WTC11 (cell line): ENCODE results near the gene FAM13C. TPM values are rescaled to one million over a fixed set of nuclear protein-coding genes. Genes with fewer than 3 reads are reported as not detected.

Experiments
- ATAC-seq: fragments of 200-7000 bp; cut with Tn5 transposase; 2 replicates; pipeline ENCODE4 v1.10.0; 2021; ENCODE audit warnings: mild to moderate bottlenecking, moderate library complexity
- CTCF ChIA-PET: fragments of 300-600 bp; sonication (Branson Sonifier 250); formaldehyde crosslinking; loops from one replicate; lab custom pipeline; 2021; ENCODE audit warnings: antibody characterized with exemption; lab: Charles Lee
- POLR2A ChIA-PET: fragments of 350-600 bp; sonication (Branson Sonifier 250); formaldehyde crosslinking; loops from one replicate; lab custom pipeline; 2021; ENCODE audit warnings: antibody characterized with exemption; lab: Charles Lee
- DNase-seq: peaks from one replicate; pipeline ENCODE4 v3.0.0; 2021; ENCODE audit warnings: low spot score
- H3K27ac Mint-ChIP-seq: 2 replicates; pipeline ENCODE4 v1.8.0; 2021; ENCODE audit warnings: mixed read lengths
- H3K27me3 Mint-ChIP-seq: 2 replicates; pipeline ENCODE4 v1.8.0; 2021; ENCODE audit warnings: low read depth, mild to moderate bottlenecking, moderate library complexity, mixed read lengths
- H3K36me3 Mint-ChIP-seq: 2 replicates; pipeline ENCODE4 v1.8.0; 2021; ENCODE audit warnings: mixed read lengths
- H3K4me1 Mint-ChIP-seq: 2 replicates; pipeline ENCODE4 v1.8.0; 2022; ENCODE audit warnings: mixed read lengths
- H3K4me3 Mint-ChIP-seq: 2 replicates; pipeline ENCODE4 v1.8.0; 2021; ENCODE audit warnings: mild to moderate bottlenecking, moderate library complexity, mixed read lengths
- H3K9me3 Mint-ChIP-seq: 2 replicates; pipeline ENCODE4 v1.8.0; 2021; ENCODE audit warnings: mixed read lengths
- CTCF ChIP-seq: fragments of 200-600 bp; IDR thresholded peaks from 2 replicates; pipeline ENCODE4 v1.8.0; 2022; ENCODE audit warnings: antibody characterized with exemption
- E2F1 ChIP-seq: sonication (generic); formaldehyde crosslinking; IDR thresholded peaks from 2 replicates; pipeline ENCODE4 v1.8.0; 2022; ENCODE audit warnings: mild to moderate bottlenecking, missing genetic modification reagents
- EMX1 ChIP-seq: fragments of 250-450 bp; sonication (Bioruptor Pico); IDR thresholded peaks from 2 replicates; pipeline ENCODE4 v1.8.0; 2021; ENCODE audit warnings: mild to moderate bottlenecking
- ETV6 ChIP-seq: sonication (generic); formaldehyde crosslinking; IDR thresholded peaks from 2 replicates; pipeline ENCODE4 v1.8.1; 2022; ENCODE audit warnings: mild to moderate bottlenecking, missing genetic modification reagents
- GTF2I ChIP-seq: fragments of 250-450 bp; sonication (Bioruptor Pico); conservative IDR thresholded peaks from 2 replicates; pipeline ENCODE4 v1.4.0; 2021; ENCODE audit warnings: mild to moderate bottlenecking
- IRF2 ChIP-seq: sonication (generic); formaldehyde crosslinking; IDR thresholded peaks from 2 replicates; pipeline ENCODE4 v1.8.0; 2022; ENCODE audit warnings: low read depth, missing genetic modification reagents, borderline replicate concordance
- MAX ChIP-seq: sonication (generic); formaldehyde crosslinking; IDR thresholded peaks from 2 replicates; pipeline ENCODE4 v1.8.0; 2022; ENCODE audit warnings: mild to moderate bottlenecking, missing genetic modification reagents
- NFE2L1 ChIP-seq: sonication (generic); formaldehyde crosslinking; IDR thresholded peaks from 2 replicates; pipeline ENCODE4 v1.8.1; 2023; ENCODE audit warnings: missing genetic modification reagents
- NR3C1 ChIP-seq: sonication (generic); formaldehyde crosslinking; conservative IDR thresholded peaks from 2 replicates; pipeline ENCODE4 v1.8.1; 2023; ENCODE audit warnings: low read depth, mild to moderate bottlenecking, missing genetic modification reagents
- PRRX2 ChIP-seq: fragments of 250-450 bp; sonication (Bioruptor Pico); IDR thresholded peaks from 2 replicates; pipeline ENCODE4 v1.8.0; 2021; ENCODE audit warnings: mild to moderate bottlenecking
- SMAD4 ChIP-seq: sonication (generic); formaldehyde crosslinking; IDR thresholded peaks from 2 replicates; pipeline ENCODE4 v1.8.0; 2022; ENCODE audit warnings: mild to moderate bottlenecking, missing genetic modification reagents
- STAT6 ChIP-seq: sonication (generic); formaldehyde crosslinking; conservative IDR thresholded peaks from 2 replicates; pipeline ENCODE4 v1.8.1; 2023; ENCODE audit warnings: mild to moderate bottlenecking, low read depth, missing genetic modification reagents, moderate library complexity
- TCF7 ChIP-seq: sonication (generic); formaldehyde crosslinking; IDR thresholded peaks from 2 replicates; pipeline ENCODE4 v1.8.0; 2022; ENCODE audit warnings: mild to moderate bottlenecking, low read depth, missing genetic modification reagents, moderate library complexity
- TEAD1 ChIP-seq: sonication (generic); formaldehyde crosslinking; IDR thresholded peaks from 2 replicates; pipeline ENCODE4 v1.8.0; 2022; ENCODE audit warnings: mild to moderate bottlenecking, missing genetic modification reagents
- USF1 ChIP-seq: sonication (generic); formaldehyde crosslinking; IDR thresholded peaks from 2 replicates; pipeline ENCODE4 v1.8.0; 2022; ENCODE audit warnings: mild to moderate bottlenecking, missing genetic modification reagents
- ZNF232 ChIP-seq: sonication (generic); formaldehyde crosslinking; IDR thresholded peaks from 2 replicates; pipeline ENCODE4 v1.8.0; 2022; ENCODE audit warnings: mild to moderate bottlenecking, missing genetic modification reagents
- ZNF396 ChIP-seq: fragments of 250-450 bp; sonication (Bioruptor Pico); IDR thresholded peaks from 2 replicates; pipeline ENCODE4 v1.8.0; 2021; ENCODE audit warnings: mild to moderate bottlenecking, moderate library complexity, borderline replicate concordance
- ZNF416 ChIP-seq: fragments of 250-450 bp; sonication (Bioruptor Pico); IDR thresholded peaks from 2 replicates; pipeline ENCODE4 v1.9.0; 2021; ENCODE audit warnings: mild to moderate bottlenecking, inconsistent platforms
- ZNF423 ChIP-seq: fragments of 250-450 bp; sonication (Bioruptor Pico); IDR thresholded peaks from 2 replicates; pipeline ENCODE4 v2.1.2; 2022; ENCODE audit warnings: mild to moderate bottlenecking, moderate library complexity
- ZNF425 ChIP-seq: fragments of 250-450 bp; sonication (Bioruptor Pico); conservative IDR thresholded peaks from 2 replicates; pipeline ENCODE4 v1.9.0; 2021; ENCODE audit warnings: mild to moderate bottlenecking
- total RNA-seq: library from RNA; stranded (reverse); gene quantifications from 3 replicates; pipeline ENCODE4 v1.2.3, GENCODE V29; 2021

The FAM13C gene
- total RNA-seq, 1 experiment from 2014 or later = 1.5 TPM

GRCh38 chr10:59236064-59236697 lies 126.2 kb downstream of the FAM13C start:
- no peaks in the 10 kb centered on the region for H3K36me3 Mint-ChIP-seq
- H3K27ac Mint-ChIP-seq = no peak overlapping the region
- no peaks in the 10 kb centered on the region for H3K4me1 Mint-ChIP-seq
- TF ChIP-seq ZNF416 (CRISPR knock-in tag) (no peak), NFE2L1 (no peak), E2F1 (CRISPR knock-in tag) (no peak), CTCF (no peak), EMX1 (no peak)
- ATAC-seq (no peak), DNase-seq (no peak)
- ChIA-PET POLR2A (no interaction called here), CTCF (interaction anchor here (0.7 to 2.5 kb wide), 3 partner anchors 284 to 595 kb away, joined by 4 to 8 read pairs (median 6); no protein-coding TSS in a partner anchor)
- no peaks in the 10 kb centered on the region for H3K27me3 Mint-ChIP-seq
- peaks cover 5% of the 10 kb centered on the region for H3K9me3 Mint-ChIP-seq
- no peak overlapping the region for H3K4me3 Mint-ChIP-seq

- Mint-ChIP-seq H3K9me3 (peaks cover 5% of the 10 kb centered on the region), H3K4me3 (no peak overlapping the region), H3K27ac (no peak overlapping the region), H3K36me3 (no peaks in the 10 kb centered on the region)
- POLR2A ChIA-PET = no interaction called here
- TF ChIP-seq TCF7 (no peak), CTCF (0 out of 2 replicates have a peak, but pooled peaks have one; percentile 14)
- TF ChIP-seq, all 79 proteins: peak for 1
- no peaks in the 10 kb centered on the region for H3K4me1 Mint-ChIP-seq
- ATAC-seq (no peak), DNase-seq (no peak)
- H3K27me3 Mint-ChIP-seq = no peaks in the 10 kb centered on the region
- CTCF ChIA-PET = no interaction called here
Observed at GRCh38 chr10:59234816-59235429, 127.4 kb downstream of the FAM13C start.

GRCh38 chr10:59234194-59234593 lies 128.2 kb downstream of the FAM13C start:
- ChIA-PET POLR2A (no interaction called here), CTCF (no interaction called here)
- H3K27me3 Mint-ChIP-seq = no peaks in the 10 kb centered on the region
- DNase-seq = no peak
- H3K4me3 Mint-ChIP-seq = no peak overlapping the region
- H3K36me3 Mint-ChIP-seq = no peaks in the 10 kb centered on the region
- ATAC-seq = no peak
- peaks cover 5% of the 10 kb centered on the region for H3K9me3 Mint-ChIP-seq
- H3K27ac Mint-ChIP-seq = no peak overlapping the region
- no peaks in the 10 kb centered on the region for H3K4me1 Mint-ChIP-seq
- TF ChIP-seq USF1 = no peak
- no peak for TF ChIP-seq ZNF425 (CRISPR knock-in tag)
- TF ChIP-seq SMAD4 = no peak
- TF ChIP-seq GTF2I (CRISPR knock-in tag) = no peak
- no peak for TF ChIP-seq STAT6 (CRISPR knock-in tag)
- TF ChIP-seq PRRX2 = no peak
- no peak for TF ChIP-seq MAX
- TF ChIP-seq ZNF232 = no peak
- no peak for TF ChIP-seq ZNF396 (CRISPR knock-in tag)
- no peak for TF ChIP-seq TEAD1 (CRISPR knock-in tag)
- no peak for TF ChIP-seq ETV6 (CRISPR knock-in tag)
- TF ChIP-seq ZNF423 = no peak
- TF ChIP-seq IRF2 (CRISPR knock-in tag) = no peak
- no peak for TF ChIP-seq NR3C1 (CRISPR knock-in tag)
